Measurements from ENCODE around the gene GSDME. TPM values are rescaled to one million over a fixed set of nuclear protein-coding genes. Genes with fewer than 3 reads are reported as not detected.

Gene GSDME
- total and polyA plus RNA-seq, 9 donors = 14.3 to 37.0 (median 29.2) TPM

DNA sequence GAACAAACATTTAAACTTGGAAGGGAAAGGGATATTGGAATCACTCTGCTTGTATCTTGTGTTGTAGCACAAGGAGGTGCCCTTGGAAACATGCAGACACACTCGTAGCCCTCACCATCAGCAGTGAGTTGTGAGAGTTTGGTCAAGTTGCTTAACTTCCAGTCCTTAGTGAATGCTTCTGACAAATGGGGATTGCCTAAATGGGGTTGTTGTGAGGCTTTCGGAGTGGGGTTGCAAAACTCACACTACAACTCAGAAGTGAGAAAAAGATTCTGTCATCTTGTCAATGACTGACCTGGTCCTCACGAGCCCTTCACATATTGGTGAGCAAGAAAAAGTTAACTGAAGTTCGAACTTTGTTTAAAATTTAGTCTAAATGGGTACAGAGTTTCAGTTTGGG, 29.0 kb upstream of the GSDME start:
- Histone ChIP-seq H3K4me1 (ENCODE audit: insufficient read depth) (no peaks in the 10 kb centered on the region), H3K4me3 (no peak overlapping the region), H3K9me3 (no peaks in the 10 kb centered on the region), H3K27me3 (no peaks in the 10 kb centered on the region), H3K36me3 (no peaks in the 10 kb centered on the region), H3K27ac (no peak overlapping the region)
- WGBS, 3 donors = 90 to 92% (median 92%) methylated on average over 4 of the region's 4 CpGs
- intact Hi-C loops (cut with DNase I) = no loop called here
- TF ChIP-seq, protein P1, sequence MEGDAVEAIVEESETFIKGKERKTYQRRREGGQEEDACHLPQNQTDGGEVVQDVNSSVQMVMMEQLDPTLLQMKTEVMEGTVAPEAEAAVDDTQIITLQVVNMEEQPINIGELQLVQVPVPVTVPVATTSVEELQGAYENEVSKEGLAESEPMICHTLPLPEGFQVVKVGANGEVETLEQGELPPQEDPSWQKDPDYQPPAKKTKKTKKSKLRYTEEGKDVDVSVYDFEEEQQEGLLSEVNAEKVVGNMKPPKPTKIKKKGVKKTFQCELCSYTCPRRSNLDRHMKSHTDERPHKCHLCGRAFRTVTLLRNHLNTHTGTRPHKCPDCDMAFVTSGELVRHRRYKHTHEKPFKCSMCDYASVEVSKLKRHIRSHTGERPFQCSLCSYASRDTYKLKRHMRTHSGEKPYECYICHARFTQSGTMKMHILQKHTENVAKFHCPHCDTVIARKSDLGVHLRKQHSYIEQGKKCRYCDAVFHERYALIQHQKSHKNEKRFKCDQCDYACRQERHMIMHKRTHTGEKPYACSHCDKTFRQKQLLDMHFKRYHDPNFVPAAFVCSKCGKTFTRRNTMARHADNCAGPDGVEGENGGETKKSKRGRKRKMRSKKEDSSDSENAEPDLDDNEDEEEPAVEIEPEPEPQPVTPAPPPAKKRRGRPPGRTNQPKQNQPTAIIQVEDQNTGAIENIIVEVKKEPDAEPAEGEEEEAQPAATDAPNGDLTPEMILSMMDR (IDR thresholded peaks at IDR 0.05) = no peak
- TF ChIP-seq EP300 (IDR thresholded peaks at IDR 0.05) = no peak
- no peak for DNase-seq

DNA sequence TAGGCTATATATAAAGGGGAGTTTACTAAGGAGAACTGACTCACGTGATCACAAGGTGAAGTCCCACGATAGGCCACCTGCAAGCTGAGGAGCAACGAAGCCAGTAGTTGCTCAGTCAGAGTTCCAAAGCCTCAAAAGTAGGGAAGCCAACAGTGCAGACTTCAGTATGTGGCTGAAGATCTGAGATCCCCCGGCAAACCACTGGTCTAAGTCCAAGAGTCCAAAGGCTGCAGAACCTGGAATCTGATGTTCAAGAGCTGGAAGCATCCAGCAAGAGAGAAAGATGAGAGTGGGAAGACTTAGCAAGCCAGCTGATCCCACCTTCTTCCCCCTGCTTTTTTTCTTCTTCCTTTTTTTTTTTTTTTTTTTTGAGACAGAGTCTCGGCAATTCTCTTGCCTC, 27.0 kb upstream of the GSDME start:
- Histone ChIP-seq H3K4me3 (no peak overlapping the region), H3K27me3 (no peaks in the 10 kb centered on the region), H3K36me3 (no peaks in the 10 kb centered on the region), H3K4me1 (ENCODE audit: insufficient read depth) (no peaks in the 10 kb centered on the region), H3K9me3 (no peaks in the 10 kb centered on the region), H3K27ac (no peak overlapping the region)
- WGBS, 3 donors = 88 to 95% (median 89%) methylated on average over 5 of the region's 5 CpGs
- intact Hi-C loops (cut with DNase I) = no loop called here
- DNase-seq = no peak
- no peak for TF ChIP-seq EP300 (IDR thresholded peaks at IDR 0.05)
- TF ChIP-seq, protein P1 (IDR thresholded peaks at IDR 0.05) = no peak
- TF ChIP-seq POLR2A (IDR thresholded peaks at IDR 0.05) = no peak

DNA sequence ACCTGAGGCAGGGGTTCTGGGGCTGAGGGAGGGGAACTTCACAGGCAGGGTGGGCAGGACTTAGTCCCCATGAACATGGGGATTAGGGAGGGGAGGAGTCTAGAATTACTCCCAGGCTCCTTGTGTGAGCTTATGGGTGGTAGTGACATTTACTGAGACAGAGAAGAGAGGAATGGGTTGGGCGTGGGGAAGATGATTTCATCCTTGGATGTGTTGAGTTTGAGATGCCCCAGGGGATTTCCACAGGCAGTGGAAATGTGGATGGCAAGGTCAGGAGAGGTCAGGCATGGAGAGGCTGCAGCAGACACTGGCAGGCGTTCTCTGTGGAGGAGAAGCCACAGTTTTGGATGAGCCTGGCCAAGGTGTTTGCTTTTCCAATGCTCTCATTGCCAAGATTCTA, 26.4 kb upstream of the GSDME start:
- Histone ChIP-seq H3K36me3 (no peaks in the 10 kb centered on the region), H3K27me3 (no peaks in the 10 kb centered on the region), H3K4me3 (no peak overlapping the region), H3K27ac (no peak overlapping the region), H3K9me3 (no peaks in the 10 kb centered on the region), H3K4me1 (ENCODE audit: insufficient read depth) (no peaks in the 10 kb centered on the region)
- DNase-seq = no peak
- TF ChIP-seq, protein P1 (IDR thresholded peaks at IDR 0.05) = no peak
- no peak for TF ChIP-seq EP300 (IDR thresholded peaks at IDR 0.05)
- TF ChIP-seq POLR2A (IDR thresholded peaks at IDR 0.05) = no peak
- 71 to 93% (median 88%) methylated on average over 2 of the region's 2 CpGs for WGBS, 3 donors
- intact Hi-C loops (cut with DNase I) = no loop called here

DNA sequence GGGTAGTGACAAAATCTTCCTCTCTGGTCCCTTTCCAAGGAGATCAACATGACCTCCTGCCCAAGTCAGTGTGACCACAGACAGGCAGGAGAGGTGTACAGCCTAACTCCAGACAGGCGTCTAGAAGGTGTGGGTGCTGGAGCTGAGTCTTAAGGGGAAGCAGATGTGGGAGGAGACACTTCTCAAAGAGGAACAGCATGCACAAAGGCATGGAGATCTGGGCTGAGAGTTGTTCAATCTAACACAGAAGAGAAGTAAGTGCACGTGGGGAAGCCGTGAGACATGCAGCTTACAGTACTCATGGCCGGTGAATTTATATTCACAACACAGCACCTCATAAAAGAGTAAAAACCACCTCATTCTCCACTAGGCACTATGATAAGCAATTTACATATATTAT, 23.8 kb upstream of the GSDME start:
- DNase-seq = no peak
- TF ChIP-seq EP300 (IDR thresholded peaks at IDR 0.05) = no peak
- TF ChIP-seq, protein P1 (IDR thresholded peaks at IDR 0.05) = no peak
- no peaks in the 10 kb centered on the region for H3K9me3 ChIP-seq

DNA sequence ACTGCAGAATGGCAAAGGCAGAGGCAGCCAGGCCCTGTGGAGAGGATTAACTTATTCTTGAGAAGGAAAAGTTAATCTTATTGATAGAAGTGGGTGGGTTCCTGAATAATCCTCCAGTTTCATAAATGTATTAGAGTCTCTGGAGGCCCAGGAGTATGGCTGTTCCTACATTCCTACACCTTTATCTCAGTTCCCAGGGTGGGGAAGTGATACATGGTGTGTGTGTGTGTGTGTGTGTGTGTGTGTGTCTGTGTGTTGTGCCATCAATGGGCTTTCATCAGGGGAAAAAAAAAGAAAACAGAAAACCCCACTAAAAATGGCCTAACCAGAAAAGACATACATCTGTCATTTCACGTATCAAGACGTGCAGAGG, 22.0 kb upstream of the GSDME start:
- DNase-seq = no peak
- intact Hi-C loops (cut with DNase I) = no loop called here
- no peaks in the 10 kb centered on the region for H3K9me3 ChIP-seq
- 91 to 98% (median 92%) methylated on average over 2 of the region's 2 CpGs for WGBS, 3 donors
- H3K27ac ChIP-seq = no peak overlapping the region
- TF ChIP-seq EP300 (IDR thresholded peaks at IDR 0.05) = no peak
- no peak for TF ChIP-seq POLR2A (IDR thresholded peaks at IDR 0.05)
- TF ChIP-seq, protein P1 (IDR thresholded peaks at IDR 0.05) = no peak
- no peaks in the 10 kb centered on the region for H3K27me3 ChIP-seq
- no peak overlapping the region for H3K4me3 ChIP-seq
- H3K4me1 ChIP-seq (ENCODE audit: insufficient read depth) = no peaks in the 10 kb centered on the region
- H3K36me3 ChIP-seq = no peaks in the 10 kb centered on the region

More for the DNA sequence above, 23.8 kb upstream of the GSDME start:
- Histone ChIP-seq H3K4me3 (no peak overlapping the region), H3K4me1 (ENCODE audit: insufficient read depth) (no peaks in the 10 kb centered on the region), H3K36me3 (no peaks in the 10 kb centered on the region), H3K27ac (no peak overlapping the region), H3K27me3 (no peaks in the 10 kb centered on the region)
- 85 to 94% (median 90%) methylated on average over 4 of the region's 4 CpGs for WGBS, 3 donors
- intact Hi-C loops (cut with DNase I) = no loop called here
